Pancreas (tissue), 10 donors: Measurements from ENCODE around the gene PCDHA9. TPM values are rescaled to one million over a fixed set of nuclear protein-coding genes. Genes with fewer than 3 reads are reported as not detected.

ENCODE experiments used
- ATAC-seq, 4 donors: fragments of 200-7000 bp; cut with Tn5 transposase; one replicate each; pipeline versions ENCODE4 v1.8.0 to v1.9.1; 2020; ENCODE audit warnings: mild to moderate bottlenecking in 4 of 4, moderate library complexity in 4 of 4
- DNase-seq, 6 donors: peaks; one replicate each; pipeline ENCODE4 v3.0.0-alpha.2; 2020
- FAIRE-seq: peaks from 2 replicates; lab custom pipeline; 2012; peaks lifted over from hg19 to GRCh38; lab: Jason Lieb, UNC
- H3K27ac ChIP-seq, 4 donors: fragments of 200-600 bp; sonication (generic); 1 replicate in 3 of 4; 2 replicates in 1 of 4; pipeline versions ENCODE4 v1.5.0 to v1.8.0; 2020
- H3K27me3 ChIP-seq, 4 donors: fragments of 200-600 bp; one replicate each; pipeline ENCODE4 v1.8.0; 2021
- H3K36me3 ChIP-seq, 3 donors: fragments of 200-600 bp; sonication (generic) in 1 of 3; one replicate each; pipeline versions ENCODE4 v1.5.0 to v1.8.0; 2020 to 2021
- H3K4me1 ChIP-seq, 3 donors: fragments of 200-600 bp; one replicate each; pipeline ENCODE4 v1.8.0; 2021
- H3K4me3 ChIP-seq, 4 donors: fragments of 200-600 bp; sonication (generic) in 2 of 4; one replicate each; pipeline versions ENCODE4 v1.5.0 to v1.8.0; 2020 to 2021
- H3K9me3 ChIP-seq, 4 donors: fragments of 200-600 bp; one replicate each; pipeline ENCODE4 v1.8.0; 2021
- WGBS, 2 donors: extraction: QIAGEN DNeasy Blood & Tissue Kit; methylation state at CpG; one replicate each; pipeline ENCODE4 v1.1.7; 2013; 5-methylcytosine and 5-hydroxymethylcytosine counted together
- intact Hi-C, 3 donors: fragments of 100-400 bp; cut with DNase I; formaldehyde crosslinking; loops; one replicate each; pipeline versions ENCODE4 v1.11.1 to v1.14.2; 2022
- polyA plus RNA-seq, 2 donors: library from polyadenylated mRNA; stranded (reverse); fragments of 200-250 nt; gene quantifications; one replicate each; pipeline ENCODE4 v1.2.3, GENCODE V29; 2013
- total RNA-seq, 6 donors: library from RNA; stranded (reverse); fragmentation: NEBNext Ultra II Directional in 4 of 6; extraction: Animal tissue kit (Norgen Biotek cat#: 25700) in 4 of 6; gene quantifications; one replicate each; pipeline versions ENCODE4 v1.2.1 to v1.2.4, GENCODE V29; 2021 to 2023
- TF ChIP-seq, protein P1 (sequence below), 4 donors: fragments of 200-600 bp; sonication (generic) in 3 of 4; IDR thresholded peaks; one replicate each; pipeline versions ENCODE4 v1.5.0 to v1.8.0; 2021; ENCODE audit warnings: antibody characterized with exemption in 4 of 4
- donor health status: healthy with polysubstance abuse.
- donor health status: DM: no; HTN: no; CAD: no; lungs with moderate emphysema.
- donor health status: DM: no; HTN: no; CAD: no.
- donor health status: control.
- donor health status: control.
- donor health status: Bipolar disorder and iron deficiency.
- donor health status: DM: yes; HTN: yes; CAD: no.
- donor health status: DM: no; HTN: no; CAD: no.
- donor health status: DM: no; HTN: no; CAD: no.
- donor health status: DM: yes; HTN: yes; CAD: no.

Gene PCDHA9
- total and polyA plus RNA-seq, 8 donors: 0.12 to 0.55 (median 0.22) TPM; not detected in 1

GRCh38 chr5:140857987-140858240 is 9.7 kb downstream of the PCDHA9 start:
- Histone ChIP-seq H3K27me3 (no peaks in the 10 kb centered on the region), H3K4me3 (no peak overlapping the region), H3K36me3 (no peaks in the 10 kb centered on the region), H3K9me3 (no peaks in the 10 kb centered on the region), H3K27ac (no peak overlapping the region), H3K4me1 (no peaks in the 10 kb centered on the region)
- TF ChIP-seq, protein P1, sequence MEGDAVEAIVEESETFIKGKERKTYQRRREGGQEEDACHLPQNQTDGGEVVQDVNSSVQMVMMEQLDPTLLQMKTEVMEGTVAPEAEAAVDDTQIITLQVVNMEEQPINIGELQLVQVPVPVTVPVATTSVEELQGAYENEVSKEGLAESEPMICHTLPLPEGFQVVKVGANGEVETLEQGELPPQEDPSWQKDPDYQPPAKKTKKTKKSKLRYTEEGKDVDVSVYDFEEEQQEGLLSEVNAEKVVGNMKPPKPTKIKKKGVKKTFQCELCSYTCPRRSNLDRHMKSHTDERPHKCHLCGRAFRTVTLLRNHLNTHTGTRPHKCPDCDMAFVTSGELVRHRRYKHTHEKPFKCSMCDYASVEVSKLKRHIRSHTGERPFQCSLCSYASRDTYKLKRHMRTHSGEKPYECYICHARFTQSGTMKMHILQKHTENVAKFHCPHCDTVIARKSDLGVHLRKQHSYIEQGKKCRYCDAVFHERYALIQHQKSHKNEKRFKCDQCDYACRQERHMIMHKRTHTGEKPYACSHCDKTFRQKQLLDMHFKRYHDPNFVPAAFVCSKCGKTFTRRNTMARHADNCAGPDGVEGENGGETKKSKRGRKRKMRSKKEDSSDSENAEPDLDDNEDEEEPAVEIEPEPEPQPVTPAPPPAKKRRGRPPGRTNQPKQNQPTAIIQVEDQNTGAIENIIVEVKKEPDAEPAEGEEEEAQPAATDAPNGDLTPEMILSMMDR (IDR thresholded peaks at IDR 0.05): no peak
- ATAC-seq (no peak), DNase-seq (no peak), FAIRE-seq (no peak)
- WGBS, 2 donors: 47% methylated on average over 22 of the region's 22 CpGs; no CpG with 5 or more reads in 1 of the 2 donors
- intact Hi-C loops: no loop called here

DNA sequence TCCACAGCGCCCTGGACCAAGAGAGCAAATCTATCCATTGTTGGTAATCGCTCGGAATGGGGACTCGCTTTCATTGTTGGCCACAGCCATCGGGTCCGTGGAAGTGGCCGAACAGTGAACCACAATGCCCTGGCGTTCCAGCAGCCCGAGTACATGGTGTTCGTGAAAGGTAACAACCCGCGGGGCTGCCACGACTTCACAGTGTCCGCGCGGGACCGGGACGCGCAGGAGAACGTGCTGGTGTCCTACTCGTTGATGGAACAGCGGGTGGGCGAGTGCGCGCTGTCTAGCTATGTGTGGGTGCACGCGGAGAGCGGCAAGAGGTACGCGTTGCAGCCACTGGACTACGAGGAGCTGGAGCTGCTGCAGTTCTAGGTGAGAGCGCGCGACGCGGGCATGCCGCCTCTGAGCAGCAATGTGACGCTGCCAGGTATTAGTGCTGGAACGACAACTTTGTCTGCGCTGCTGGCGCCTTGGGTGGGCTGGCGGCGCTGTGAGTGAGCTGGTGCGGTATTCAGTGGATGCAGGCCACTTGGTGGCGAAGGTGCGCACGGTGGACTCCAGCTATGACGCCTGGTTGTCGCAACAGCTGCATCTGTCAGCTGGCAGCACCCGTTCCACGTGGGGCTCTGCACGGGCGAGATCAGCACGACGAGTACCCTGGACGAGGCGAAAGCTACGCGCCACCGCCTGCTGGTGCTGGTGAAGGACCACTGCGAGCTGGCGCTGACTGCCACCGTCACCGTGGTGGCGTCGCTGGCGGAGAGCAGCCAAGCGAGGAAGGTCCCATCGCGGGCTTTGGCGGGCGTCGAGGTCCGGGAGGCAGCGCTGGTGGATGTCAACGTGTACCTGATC is 14.5 kb downstream of the PCDHA9 start:
- Histone ChIP-seq H3K27me3 (no peaks in the 10 kb centered on the region), H3K9me3 (no peaks in the 10 kb centered on the region), H3K36me3 (no peaks in the 10 kb centered on the region), H3K4me3 (no peak overlapping the region), H3K4me1 (no peaks in the 10 kb centered on the region), H3K27ac (no peak overlapping the region)
- FAIRE-seq (no peak), DNase-seq (peak in 1 of 6 donors; percentile 54), ATAC-seq (no peak)
- TF ChIP-seq, protein P1 (IDR thresholded peaks at IDR 0.05): no peak
- intact Hi-C loops: no loop called here
- WGBS, 2 donors: 33 to 36% methylated on average over 64 to 76 of the region's 76 CpGs

DNA sequence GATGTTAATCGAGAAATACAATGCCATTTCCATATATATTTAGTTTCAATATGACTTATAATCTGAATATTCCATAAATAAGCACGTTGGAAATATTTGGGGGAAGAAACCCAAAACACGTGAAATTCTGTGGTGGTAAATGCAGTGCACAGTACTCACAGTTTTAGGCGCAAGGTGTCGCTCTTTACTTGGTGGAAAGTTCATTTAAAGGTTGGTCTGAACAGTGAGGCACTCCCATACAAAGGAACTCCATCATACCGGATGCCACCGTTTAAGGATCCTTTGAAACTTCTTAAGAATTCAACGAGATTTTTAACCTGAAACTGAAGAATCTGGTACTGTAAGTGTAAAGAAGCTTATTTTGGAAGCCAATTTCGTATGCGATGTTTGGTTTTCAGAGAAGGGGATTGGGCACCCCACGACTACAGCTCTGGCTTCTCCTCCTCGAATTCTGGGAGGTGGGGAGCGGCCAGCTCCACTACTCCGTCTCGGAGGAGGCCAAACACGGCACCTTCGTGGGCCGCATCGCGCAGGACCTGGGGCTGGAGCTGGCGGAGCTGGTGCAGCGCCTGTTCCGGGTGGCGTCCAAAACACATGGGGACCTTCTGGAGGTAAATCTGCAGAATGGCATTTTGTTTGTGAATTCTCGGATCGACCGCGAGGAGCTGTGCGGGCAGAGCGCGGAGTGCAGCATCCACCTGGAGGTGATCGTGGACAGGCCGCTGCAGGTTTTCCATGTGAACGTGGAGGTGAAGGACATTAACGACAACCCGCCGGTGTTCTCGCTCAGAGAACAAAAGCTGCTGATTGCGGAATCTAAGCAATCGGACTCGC is 20.8 kb downstream of the PCDHA9 start, which contains the start of gene PCDHA11:
Gene PCDHA11 (plus strand): TSS at position 237 of the 834 bp plus-strand sequence. CDS start 147 bp downstream, at position 384.
- H3K27ac ChIP-seq: no peak within 1 kb of the TSS
- ATAC-seq (peak; percentile 86 to 100 (median 93)), DNase-seq (peak in 1 of 6 donors; percentile 26), FAIRE-seq (no peak)
- no peaks in the 10 kb centered on the region for H3K9me3 ChIP-seq
- no peaks in the 10 kb centered on the region for H3K4me1 ChIP-seq
- 13 to 15% methylated on average over 41 of the region's 41 CpGs for WGBS, 2 donors
- intact Hi-C loops: no loop called here
- no peaks in the 10 kb centered on the region for H3K27me3 ChIP-seq
- H3K4me3 ChIP-seq: peak within 1 kb of the TSS in 2 of 4 donors; percentile 18 to 37
- TF ChIP-seq, protein P1 (IDR thresholded peaks at IDR 0.05): peak in 1 of 4 donors; percentile 12
- H3K36me3 ChIP-seq: no peaks in the 10 kb centered on the region

DNA sequence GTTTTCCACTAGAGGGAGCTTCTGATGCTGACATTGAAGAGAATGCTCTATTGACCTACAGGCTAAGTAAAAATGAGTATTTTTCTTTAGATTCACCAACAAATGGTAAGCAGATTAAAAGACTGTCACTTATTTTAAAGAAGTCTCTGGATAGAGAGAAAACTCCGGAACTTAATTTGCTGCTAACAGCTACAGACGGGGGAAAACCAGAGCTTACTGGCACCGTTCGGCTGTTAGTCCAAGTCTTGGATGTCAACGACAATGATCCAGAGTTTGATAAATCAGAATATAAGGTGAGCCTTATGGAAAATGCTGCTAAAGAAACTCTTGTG is 21.3 kb downstream of the PCDHA9 start:
- H3K4me3 ChIP-seq: peak overlapping the region in 1 of 4 donors; percentile 18
- ATAC-seq (peak in 2 of 4 donors; percentile 76 to 83), FAIRE-seq (no peak), DNase-seq (no peak)
- H3K9me3 ChIP-seq: no peaks in the 10 kb centered on the region
- intact Hi-C loops: no loop called here
- H3K4me1 ChIP-seq: no peaks in the 10 kb centered on the region
- no peaks in the 10 kb centered on the region for H3K36me3 ChIP-seq
- H3K27ac ChIP-seq: no peak overlapping the region
- TF ChIP-seq, protein P1 (IDR thresholded peaks at IDR 0.05): no peak
- H3K27me3 ChIP-seq: no peaks in the 10 kb centered on the region
- WGBS, 2 donors: 46 to 57% methylated on average over 5 of the region's 5 CpGs
